Trophoblast cell (in vitro differentiated cells and primary cell): ENCODE results near the gene CP.

ENCODE experiments used
- DNase-seq, 2 donors: peaks; one replicate each; pipeline ENCODE4 v3.0.0-alpha.2; 2016
- H2AFZ ChIP-seq: 2 replicates; pipeline ENCODE4 v1.6.1; 2013; ENCODE audit warnings: low read length, moderate library complexity, mild to moderate bottlenecking; ENCODE audit not compliant: insufficient read depth, poor library complexity
- H2AK5ac ChIP-seq: 2 replicates; pipeline ENCODE4 v1.6.1; 2013; ENCODE audit warnings: mild to moderate bottlenecking, low read length
- H2BK120ac ChIP-seq: 2 replicates; pipeline ENCODE4 v1.6.1; 2013; ENCODE audit warnings: low read length, mild to moderate bottlenecking, moderate library complexity; ENCODE audit not compliant: insufficient read depth, poor library complexity
- H2BK12ac ChIP-seq: 2 replicates; pipeline ENCODE4 v1.6.1; 2013; ENCODE audit warnings: mild to moderate bottlenecking, low read length, moderate library complexity
- H2BK5ac ChIP-seq: 2 replicates; pipeline ENCODE4 v1.6.1; 2013; ENCODE audit warnings: low read length, low read depth, moderate library complexity, mild to moderate bottlenecking; ENCODE audit not compliant: poor library complexity
- H3K14ac ChIP-seq: 2 replicates; pipeline ENCODE4 v1.6.1; 2013; ENCODE audit warnings: mild to moderate bottlenecking, low read length
- H3K18ac ChIP-seq: 2 replicates; pipeline ENCODE4 v1.6.1; 2013; ENCODE audit warnings: mild to moderate bottlenecking, low read length
- H3K23ac ChIP-seq: 2 replicates; pipeline ENCODE4 v1.6.1; 2013; ENCODE audit warnings: low read length
- H3K27ac ChIP-seq: 2 replicates; pipeline ENCODE4 v1.5.1; 2013; ENCODE audit warnings: low read depth, mild to moderate bottlenecking, inconsistent platforms, low read length, moderate library complexity
- H3K27me3 ChIP-seq: 2 replicates; pipeline ENCODE4 v1.6.1; 2013; ENCODE audit warnings: inconsistent platforms, mild to moderate bottlenecking, low read length, moderate library complexity; ENCODE audit not compliant: insufficient read depth
- H3K36me3 ChIP-seq, 2 experiments: 1 replicate in 1 of 2; 2 replicates in 1 of 2; pipeline ENCODE4 v1.6.1; 2013; ENCODE audit warnings: low read length in 2 of 2, mild to moderate bottlenecking in 2 of 2, moderate library complexity in 1 of 2; ENCODE audit not compliant: insufficient read depth in 2 of 2, control insufficient read depth in 1 of 2
- H3K4ac ChIP-seq: 2 replicates; pipeline ENCODE4 v1.6.1; 2013; ENCODE audit warnings: low read depth, mild to moderate bottlenecking, low read length, moderate library complexity
- H3K4me1 ChIP-seq, 2 experiments: 1 replicate in 1 of 2; 2 replicates in 1 of 2; pipeline ENCODE4 v1.6.1; 2013; ENCODE audit warnings: low read length in 2 of 2, mild to moderate bottlenecking in 2 of 2, moderate library complexity in 1 of 2; ENCODE audit not compliant: insufficient read depth in 2 of 2, control insufficient read depth in 1 of 2
- H3K4me2 ChIP-seq: 2 replicates; pipeline ENCODE4 v1.6.1; 2013; ENCODE audit warnings: inconsistent platforms, mild to moderate bottlenecking, low read length, moderate library complexity
- H3K4me3 ChIP-seq: 2 replicates; pipeline ENCODE4 v1.5.1; 2013; ENCODE audit warnings: mild to moderate bottlenecking, low read depth, low read length, inconsistent platforms
- H3K79me1 ChIP-seq: one replicate; pipeline ENCODE4 v1.6.1; 2013; ENCODE audit warnings: low read length
- H3K79me2 ChIP-seq: 2 replicates; pipeline ENCODE4 v1.6.1; 2013; ENCODE audit warnings: low read length, mild to moderate bottlenecking; ENCODE audit not compliant: control insufficient read depth, insufficient read depth, poor library complexity
- H3K9ac ChIP-seq: 2 replicates; pipeline ENCODE4 v1.6.1; 2013; ENCODE audit warnings: mild to moderate bottlenecking, low read length
- H3K9me3 ChIP-seq: 2 replicates; pipeline ENCODE4 v1.6.1; 2013; ENCODE audit warnings: low read depth, mild to moderate bottlenecking, control low read depth, inconsistent platforms, low read length; ENCODE audit not compliant: insufficient read depth
- H4K12ac ChIP-seq: 2 replicates; pipeline ENCODE4 v1.6.1; 2013; ENCODE audit warnings: low read depth, mild to moderate bottlenecking, low read length, moderate library complexity
- H4K8ac ChIP-seq: 2 replicates; pipeline ENCODE4 v1.6.1; 2013; ENCODE audit warnings: low read depth, mild to moderate bottlenecking, low read length, moderate library complexity
- H4K91ac ChIP-seq: one replicate; pipeline ENCODE4 v1.6.1; 2013; ENCODE audit warnings: low read depth, mild to moderate bottlenecking, low read length, moderate library complexity
- WGBS: extraction: QIAGEN DNeasy Blood & Tissue Kit; methylation state at CpG from one replicate; pipeline ENCODE4 v1.1.7; 2013; ENCODE audit warnings: missing lambda C conversion rate; ENCODE audit not compliant: insufficient read length, insufficient coverage; ENCODE audit errors: extremely low coverage; 5-methylcytosine and 5-hydroxymethylcytosine counted together

The CP gene

DNA sequence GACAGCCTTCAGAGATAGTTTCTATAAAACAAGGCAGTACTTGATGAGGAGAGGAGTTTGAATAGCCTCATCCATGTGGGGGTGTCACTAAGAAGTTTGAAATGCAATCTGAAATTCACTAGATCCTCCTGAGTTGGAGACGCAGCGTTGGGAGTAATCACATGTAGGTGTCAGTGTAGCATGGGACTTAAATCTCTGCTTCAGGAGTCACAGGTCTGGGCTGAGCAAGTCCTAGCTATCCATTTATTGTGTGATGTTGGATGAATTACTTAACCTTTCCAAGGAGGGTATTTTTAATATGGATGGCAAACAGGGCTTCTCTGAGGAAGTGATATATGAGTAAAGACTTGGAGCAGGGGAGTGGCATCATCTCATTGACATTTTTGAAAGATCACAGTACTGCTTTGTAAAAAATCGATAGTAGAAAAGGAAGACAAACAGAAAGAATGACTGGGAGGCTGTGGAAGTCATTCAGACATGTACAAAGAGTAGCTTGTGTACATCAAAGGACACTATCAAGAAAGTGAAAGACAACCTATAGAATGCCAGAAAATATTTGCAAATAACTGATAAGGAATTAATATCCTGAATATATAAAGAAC lies 17.1 kb downstream of the CP start:
- Histone ChIP-seq H3K4me3 (no peak overlapping the region), H2AFZ (no peak overlapping the region), H2BK12ac (no peak overlapping the region), H3K27ac (no peak overlapping the region), H3K4me2 (no peak overlapping the region), H2BK5ac (no peak overlapping the region), H2AK5ac (no peak overlapping the region), H3K18ac (no peak overlapping the region), H3K4me1 (peaks cover 0 to 1% of the 10 kb centered on the region in 2 experiments), H3K36me3 (no peaks in the 10 kb centered on the region), H3K4ac (no peak overlapping the region), H4K12ac (no peak overlapping the region), H3K23ac (no peak overlapping the region), H4K8ac (no peak overlapping the region), H3K14ac (no peak overlapping the region), H3K27me3 (no peaks in the 10 kb centered on the region), H3K79me2 (no peaks in the 10 kb centered on the region), H3K9me3 (no peaks in the 10 kb centered on the region), H4K91ac (no peak overlapping the region), H2BK120ac (no peak overlapping the region), H3K9ac (no peak overlapping the region), H3K79me1 (peaks cover 2% of the 10 kb centered on the region)
- WGBS: no CpG with 5 or more reads among the region's 3 CpGs
- no peak for DNase-seq

DNA sequence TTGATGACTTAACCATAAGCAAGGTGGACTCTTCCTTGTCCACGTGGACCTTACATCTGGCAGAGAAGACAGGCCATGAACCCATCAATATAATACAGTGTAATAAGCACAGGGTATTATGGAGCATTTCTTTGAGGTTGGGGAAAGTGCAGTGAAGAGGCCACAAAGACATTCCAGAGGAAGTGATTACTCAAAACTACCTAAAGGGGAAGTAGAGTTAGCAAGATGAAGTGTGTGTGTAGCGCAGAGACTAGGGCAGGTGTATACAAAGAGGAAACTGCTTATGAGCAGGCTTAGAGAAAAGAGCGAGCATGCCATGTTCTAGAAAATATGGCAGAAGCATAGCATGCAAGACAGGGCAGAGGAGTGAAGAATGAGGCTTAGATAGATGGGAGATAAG lies 17.9 kb downstream of the CP start:
- H3K4me3 ChIP-seq: no peak overlapping the region
- no peaks in the 10 kb centered on the region for H3K9me3 ChIP-seq
- no peak overlapping the region for H2BK12ac ChIP-seq
- no peak overlapping the region for H2BK5ac ChIP-seq
- no peak overlapping the region for H2BK120ac ChIP-seq
- H4K12ac ChIP-seq: no peak overlapping the region
- peaks cover 0 to 1% of the 10 kb centered on the region in 2 experiments for H3K4me1 ChIP-seq
- no peaks in the 10 kb centered on the region for H3K36me3 ChIP-seq
- no peak overlapping the region for H3K14ac ChIP-seq
- no peaks in the 10 kb centered on the region for H3K79me2 ChIP-seq
- peaks cover 2% of the 10 kb centered on the region for H3K79me1 ChIP-seq
- DNase-seq: no peak
- no peak overlapping the region for H3K23ac ChIP-seq
- no peak overlapping the region for H3K4me2 ChIP-seq
- H3K27ac ChIP-seq: no peak overlapping the region
- no peak overlapping the region for H3K9ac ChIP-seq
- H4K91ac ChIP-seq: no peak overlapping the region
- no peak overlapping the region for H3K4ac ChIP-seq
- no peak overlapping the region for H2AK5ac ChIP-seq
- WGBS: no CpG with 5 or more reads among the region's 3 CpGs
- no peak overlapping the region for H4K8ac ChIP-seq
- no peak overlapping the region for H2AFZ ChIP-seq
- no peaks in the 10 kb centered on the region for H3K27me3 ChIP-seq
- H3K18ac ChIP-seq: no peak overlapping the region

DNA sequence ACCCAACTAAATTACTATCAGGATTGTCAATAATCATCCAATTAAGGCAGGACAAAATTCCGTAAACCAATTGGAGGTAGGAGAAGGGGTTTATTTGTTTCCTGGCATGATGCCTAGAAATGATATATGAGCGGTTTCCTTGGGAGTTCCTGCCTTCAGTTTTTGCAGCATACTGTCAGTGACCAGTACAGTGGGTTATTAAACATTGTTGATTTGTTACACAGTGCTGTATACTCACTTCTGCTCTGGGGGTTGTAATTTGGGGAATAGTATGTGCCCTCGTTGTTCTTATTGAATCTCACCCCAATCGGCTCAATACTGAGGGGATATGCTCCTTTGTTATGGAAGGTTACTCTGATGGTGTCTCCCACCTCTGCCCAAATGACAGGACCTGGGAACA lies 22.2 kb downstream of the CP start:
- Histone ChIP-seq H2AK5ac (no peak overlapping the region), H3K4me1 (peaks cover 0 to 4% of the 10 kb centered on the region in 2 experiments), H4K8ac (no peak overlapping the region), H4K12ac (no peak overlapping the region), H3K4me2 (no peak overlapping the region), H3K4me3 (no peak overlapping the region), H3K79me1 (no peaks in the 10 kb centered on the region), H3K9me3 (no peaks in the 10 kb centered on the region), H3K14ac (no peak overlapping the region), H3K27me3 (no peaks in the 10 kb centered on the region), H3K4ac (no peak overlapping the region), H3K23ac (no peak overlapping the region), H2BK120ac (no peak overlapping the region), H2BK5ac (no peak overlapping the region), H2AFZ (no peak overlapping the region), H4K91ac (no peak overlapping the region), H3K18ac (no peak overlapping the region), H2BK12ac (no peak overlapping the region), H3K79me2 (no peaks in the 10 kb centered on the region), H3K36me3 (no peaks in the 10 kb centered on the region), H3K9ac (no peak overlapping the region), H3K27ac (no peak overlapping the region)
- DNase-seq: no peak
- no CpG with 5 or more reads among the region's 4 CpGs for WGBS

DNA sequence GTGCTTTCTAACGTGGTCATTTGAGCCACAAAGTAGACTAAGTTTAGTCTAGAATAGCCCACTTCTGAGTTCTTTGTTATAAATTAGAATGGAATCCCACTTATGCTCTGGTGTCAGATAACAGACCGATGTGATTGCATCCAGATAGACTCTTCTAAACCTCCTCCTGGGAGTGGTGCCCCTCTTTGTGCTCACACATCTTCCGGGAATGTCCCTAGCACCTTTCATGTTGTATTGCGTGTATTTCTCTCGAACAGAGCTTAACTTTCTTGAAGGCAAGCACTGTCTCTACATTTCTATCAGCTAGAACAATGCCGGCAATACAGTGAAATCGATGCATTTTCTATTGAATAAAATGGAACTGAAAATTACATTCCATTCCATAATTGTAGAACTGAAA lies 23.0 kb downstream of the CP start:
- H4K12ac ChIP-seq: no peak overlapping the region
- H3K4me3 ChIP-seq: no peak overlapping the region
- no peak overlapping the region for H2AK5ac ChIP-seq
- no peaks in the 10 kb centered on the region for H3K79me1 ChIP-seq
- H3K4me1 ChIP-seq: peaks cover 0 to 4% of the 10 kb centered on the region in 2 experiments
- no CpG with 5 or more reads among the region's 7 CpGs for WGBS
- no peak overlapping the region for H4K8ac ChIP-seq
- no peak overlapping the region for H2BK12ac ChIP-seq
- no peak overlapping the region for H3K9ac ChIP-seq
- no peaks in the 10 kb centered on the region for H3K9me3 ChIP-seq
- H3K79me2 ChIP-seq: no peaks in the 10 kb centered on the region
- no peak overlapping the region for H2BK5ac ChIP-seq
- H3K18ac ChIP-seq: no peak overlapping the region
- H3K36me3 ChIP-seq: no peaks in the 10 kb centered on the region
- no peak overlapping the region for H3K14ac ChIP-seq
- no peak overlapping the region for H3K4ac ChIP-seq
- no peak overlapping the region for H2BK120ac ChIP-seq
- no peak overlapping the region for H3K23ac ChIP-seq
- no peaks in the 10 kb centered on the region for H3K27me3 ChIP-seq
- DNase-seq: peak in 1 of 2 donors; percentile 48
- H2AFZ ChIP-seq: no peak overlapping the region
- H4K91ac ChIP-seq: no peak overlapping the region
- H3K4me2 ChIP-seq: peak overlapping the region; percentile 44
- H3K27ac ChIP-seq: peak overlapping the region; percentile 12
